PFSK-1 (cell line): ENCODE results near the gene RFTN1.

Experiments
- FOXP2 ChIP-seq: optimal IDR thresholded peaks from 2 replicates; pipeline ENCODE3; 2011; ENCODE audit warnings: borderline replicate concordance, control low read depth, inconsistent platforms; ENCODE audit not compliant: insufficient read depth; ENCODE audit errors: extremely low read length, extremely low read depth
- POLR2AphosphoS5 ChIP-seq: IDR thresholded peaks from 2 replicates; pipeline ENCODE4 v1.6.1; 2012; ENCODE audit warnings: low read depth, mild to moderate bottlenecking, control low read depth, low read length, moderate library complexity
- SIN3A ChIP-seq: IDR thresholded peaks from 2 replicates; pipeline ENCODE4 v1.6.1; 2012; ENCODE audit warnings: mild to moderate bottlenecking, low read length, moderate library complexity, borderline replicate concordance; ENCODE audit not compliant: insufficient read depth
- TAF1 ChIP-seq: IDR thresholded peaks from 2 replicates; pipeline ENCODE4 v1.6.1; 2012; ENCODE audit warnings: low read length, control low read depth, borderline replicate concordance; ENCODE audit not compliant: insufficient read depth
- TF ChIP-seq, protein P1 (sequence below), 2 experiments: IDR thresholded peaks; 2 replicates each; pipeline versions ENCODE4 v1.6.1 to v1.8.0; 2011 to 2012; ENCODE audit warnings: low read depth in 2 of 2, low read length in 2 of 2, control low read depth in 1 of 2, inconsistent platforms in 1 of 2, mild to moderate bottlenecking in 1 of 2, moderate library complexity in 1 of 2; ENCODE audit not compliant: insufficient read depth in 1 of 2

RFTN1 gene

DNA sequence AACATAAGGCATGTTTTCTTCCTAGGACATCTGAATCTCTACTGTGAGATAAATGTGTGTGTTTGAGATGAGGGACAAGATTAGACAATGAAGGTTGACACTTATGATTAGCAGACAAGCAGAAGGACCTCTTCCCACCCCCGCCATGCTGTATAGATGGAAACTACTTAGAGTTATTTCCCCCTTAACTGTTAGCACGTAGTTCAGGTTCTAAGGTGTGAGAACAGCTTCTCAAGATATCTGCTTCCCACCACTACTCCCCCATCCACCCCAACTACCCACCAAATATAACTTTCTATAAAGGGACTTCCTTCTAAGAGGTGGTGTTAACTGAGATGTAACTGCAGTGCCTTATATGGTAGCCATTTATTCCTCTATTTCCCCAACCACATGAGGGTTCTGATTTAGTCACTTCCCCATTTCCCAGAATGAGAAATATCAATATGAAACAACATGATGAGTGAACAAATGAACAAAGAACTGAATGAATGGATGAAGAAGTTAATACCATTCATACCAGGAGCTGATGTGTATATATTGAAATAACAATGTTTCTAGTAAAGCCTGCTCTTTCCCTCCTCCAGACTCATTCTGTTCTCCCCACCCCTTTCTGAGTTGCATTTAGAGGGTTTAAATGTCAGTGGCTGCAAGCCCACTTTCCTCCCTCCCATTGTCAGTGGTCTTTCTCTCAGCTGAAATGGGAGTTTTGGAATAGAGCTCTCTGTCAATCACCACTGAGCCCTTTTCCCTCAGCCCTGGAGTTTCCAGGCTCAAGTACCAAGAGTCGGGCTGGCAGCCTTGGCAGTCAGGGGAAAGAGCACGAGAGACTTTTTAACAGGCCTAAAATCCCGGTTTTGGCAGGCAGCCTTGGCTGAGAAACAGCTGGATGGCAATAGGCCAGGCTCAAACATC is 7.7 kb upstream of the RFTN1 start:
- TF ChIP-seq FOXP2 (no peak), POLR2AphosphoS5 (no peak), SIN3A (no peak), TAF1 (no peak)
- TF ChIP-seq, protein P1, sequence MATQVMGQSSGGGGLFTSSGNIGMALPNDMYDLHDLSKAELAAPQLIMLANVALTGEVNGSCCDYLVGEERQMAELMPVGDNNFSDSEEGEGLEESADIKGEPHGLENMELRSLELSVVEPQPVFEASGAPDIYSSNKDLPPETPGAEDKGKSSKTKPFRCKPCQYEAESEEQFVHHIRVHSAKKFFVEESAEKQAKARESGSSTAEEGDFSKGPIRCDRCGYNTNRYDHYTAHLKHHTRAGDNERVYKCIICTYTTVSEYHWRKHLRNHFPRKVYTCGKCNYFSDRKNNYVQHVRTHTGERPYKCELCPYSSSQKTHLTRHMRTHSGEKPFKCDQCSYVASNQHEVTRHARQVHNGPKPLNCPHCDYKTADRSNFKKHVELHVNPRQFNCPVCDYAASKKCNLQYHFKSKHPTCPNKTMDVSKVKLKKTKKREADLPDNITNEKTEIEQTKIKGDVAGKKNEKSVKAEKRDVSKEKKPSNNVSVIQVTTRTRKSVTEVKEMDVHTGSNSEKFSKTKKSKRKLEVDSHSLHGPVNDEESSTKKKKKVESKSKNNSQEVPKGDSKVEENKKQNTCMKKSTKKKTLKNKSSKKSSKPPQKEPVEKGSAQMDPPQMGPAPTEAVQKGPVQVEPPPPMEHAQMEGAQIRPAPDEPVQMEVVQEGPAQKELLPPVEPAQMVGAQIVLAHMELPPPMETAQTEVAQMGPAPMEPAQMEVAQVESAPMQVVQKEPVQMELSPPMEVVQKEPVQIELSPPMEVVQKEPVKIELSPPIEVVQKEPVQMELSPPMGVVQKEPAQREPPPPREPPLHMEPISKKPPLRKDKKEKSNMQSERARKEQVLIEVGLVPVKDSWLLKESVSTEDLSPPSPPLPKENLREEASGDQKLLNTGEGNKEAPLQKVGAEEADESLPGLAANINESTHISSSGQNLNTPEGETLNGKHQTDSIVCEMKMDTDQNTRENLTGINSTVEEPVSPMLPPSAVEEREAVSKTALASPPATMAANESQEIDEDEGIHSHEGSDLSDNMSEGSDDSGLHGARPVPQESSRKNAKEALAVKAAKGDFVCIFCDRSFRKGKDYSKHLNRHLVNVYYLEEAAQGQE (IDR thresholded peaks at IDR 0.05; ENCODE audit: insufficient read depth in 1 of 2, low read depth in 2 of 2, low read length in 2 of 2), result no peak

DNA sequence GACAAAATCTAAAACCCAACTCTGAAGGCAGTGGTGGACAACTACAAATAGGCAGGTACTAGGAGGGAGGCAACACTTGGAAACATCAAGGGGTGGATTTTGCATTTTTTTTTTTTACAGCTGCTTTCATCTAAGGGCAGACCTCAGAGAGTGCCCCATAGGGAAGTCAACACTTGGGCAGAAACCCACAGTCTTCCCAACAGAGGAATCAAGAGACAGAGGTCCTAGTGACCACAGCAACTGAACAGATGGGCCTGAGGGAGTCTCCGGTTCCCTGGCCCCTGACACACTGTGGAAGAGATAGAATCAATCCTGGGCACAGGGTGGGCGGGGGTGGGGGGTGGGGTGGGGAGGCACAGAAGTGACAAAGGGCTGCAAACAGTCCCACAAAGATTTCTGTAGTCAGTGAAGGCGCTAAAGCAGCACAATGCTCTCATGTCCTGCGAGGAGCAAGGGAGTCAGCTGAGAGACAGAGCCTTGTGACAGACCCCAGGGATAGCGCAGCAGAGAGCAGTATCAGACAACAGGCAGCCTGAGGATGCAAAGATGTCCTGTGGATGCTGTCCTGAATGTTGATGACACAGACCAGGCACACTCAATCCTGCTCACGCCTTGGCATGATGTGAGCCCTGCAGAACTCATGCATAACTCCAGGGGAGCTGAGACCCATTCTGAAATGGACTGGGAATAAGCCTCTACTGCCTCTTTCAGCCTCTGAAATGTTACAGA is 6.9 kb upstream of the RFTN1 start:
- TF ChIP-seq POLR2AphosphoS5 (no peak), FOXP2 (no peak), SIN3A (no peak), TAF1 (no peak)
- TF ChIP-seq, protein P1 (IDR thresholded peaks at IDR 0.05; ENCODE audit: insufficient read depth in 1 of 2, low read depth in 2 of 2, low read length in 2 of 2), result no peak

DNA sequence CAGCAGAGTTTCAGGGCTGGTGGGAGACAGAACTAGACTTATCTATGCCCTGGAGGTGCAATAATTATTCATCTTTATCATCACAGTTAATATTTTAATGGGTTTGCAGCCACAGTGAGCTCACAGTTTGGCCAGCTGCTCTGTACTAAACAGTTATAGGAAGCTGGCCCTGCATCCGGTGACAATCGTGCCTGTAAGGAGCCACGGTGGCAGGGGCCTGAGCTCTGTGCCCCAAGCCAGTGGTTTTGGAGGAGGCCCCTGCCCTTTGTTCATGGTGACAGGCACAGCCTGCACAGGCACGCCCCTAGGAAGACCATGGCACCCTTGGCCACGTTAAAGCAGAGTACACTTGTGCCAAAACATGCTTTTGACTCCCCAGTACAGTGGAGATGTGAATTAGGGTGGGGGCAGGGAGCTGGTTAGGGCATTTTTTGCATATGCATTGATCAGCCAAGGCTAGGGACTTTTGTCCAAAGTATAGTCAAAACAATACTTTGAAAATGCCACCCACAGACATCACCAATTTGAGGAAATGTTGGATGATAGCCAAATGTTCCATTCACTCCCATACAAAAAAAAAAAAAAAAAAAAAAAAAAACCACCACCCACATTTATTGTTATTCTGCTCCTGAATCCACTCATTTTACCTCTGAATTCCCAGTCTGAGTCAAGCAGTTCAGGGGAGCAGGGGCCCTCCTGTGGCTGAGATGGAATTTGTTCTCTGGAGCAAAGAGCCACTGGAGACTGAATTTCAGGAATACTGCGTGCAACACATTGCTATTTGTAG is 3.4 kb upstream of the RFTN1 start:
- TF ChIP-seq, protein P1 (IDR thresholded peaks at IDR 0.05; ENCODE audit: insufficient read depth in 1 of 2, low read depth in 2 of 2, low read length in 2 of 2), result no peak
- TF ChIP-seq SIN3A, result no peak
- no peak for TF ChIP-seq TAF1
- TF ChIP-seq POLR2AphosphoS5, result no peak

DNA sequence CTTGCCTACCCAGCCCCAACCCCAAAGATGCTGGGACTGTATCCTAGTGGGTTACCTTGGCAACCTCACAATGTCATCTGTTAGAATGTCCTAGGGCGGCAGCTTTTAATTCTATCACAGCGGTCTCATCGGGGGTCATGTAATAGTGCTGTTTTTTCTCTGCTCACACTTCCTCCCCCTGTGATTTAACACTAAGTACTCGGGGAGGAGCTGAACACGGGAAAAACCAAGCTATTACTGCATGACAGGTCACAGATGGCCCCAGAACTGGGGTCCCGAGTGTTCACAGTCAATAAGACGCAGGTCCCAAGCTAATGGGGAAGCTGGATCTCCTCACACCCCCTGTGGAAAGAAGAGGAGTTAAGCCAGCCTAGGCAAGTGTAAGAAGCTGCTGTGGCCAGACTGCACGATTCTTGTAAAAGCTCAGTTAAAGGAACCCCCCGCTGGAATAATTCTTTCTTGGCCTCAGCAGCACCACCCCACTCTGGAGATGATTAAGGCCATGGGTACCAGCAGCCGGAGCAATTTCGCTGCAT is 2.5 kb upstream of the RFTN1 start:
- TF ChIP-seq TAF1 (no peak), POLR2AphosphoS5 (no peak), SIN3A (no peak), FOXP2 (no peak)

DNA sequence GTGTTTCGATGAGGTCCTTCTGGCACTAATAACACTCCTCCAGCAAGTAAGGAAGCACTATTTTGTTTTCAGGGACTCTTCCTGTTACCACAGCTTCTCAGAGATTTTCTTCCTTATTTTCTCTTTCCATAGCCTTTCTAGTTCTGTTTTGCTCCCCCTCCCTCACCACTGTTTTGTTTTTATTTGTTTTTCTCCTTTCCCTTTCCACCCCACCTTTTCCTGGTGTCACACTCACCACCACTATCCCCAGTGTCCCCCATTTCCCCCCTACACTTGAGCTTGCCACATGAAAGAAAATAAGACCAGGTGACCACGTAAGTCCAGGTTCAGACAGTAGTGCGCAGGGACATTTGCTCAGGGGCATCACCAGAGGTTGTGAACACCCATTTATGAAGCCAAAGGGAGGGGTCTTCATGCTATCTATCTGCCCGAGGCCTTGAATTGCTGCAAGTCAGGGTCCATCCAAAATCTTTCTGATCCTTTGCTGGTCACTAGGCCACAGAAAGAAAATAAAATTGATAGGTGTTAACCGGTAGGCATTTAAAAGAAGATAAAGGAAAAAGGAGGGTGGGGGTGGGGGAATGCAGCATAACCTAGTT is 1.4 kb upstream of the RFTN1 start:
- no peak for TF ChIP-seq SIN3A
- TF ChIP-seq, protein P1 (IDR thresholded peaks at IDR 0.05; ENCODE audit: insufficient read depth in 1 of 2, low read depth in 2 of 2, low read length in 2 of 2), result no peak
